ENCODE results near the gene CBARP. TPM values are rescaled to one million over a fixed set of nuclear protein-coding genes. Genes with fewer than 3 reads are reported as not detected.

Gene CBARP
- total RNA-seq, 2 experiments from 2014 or later = 0.09 to 0.13 TPM

DNA sequence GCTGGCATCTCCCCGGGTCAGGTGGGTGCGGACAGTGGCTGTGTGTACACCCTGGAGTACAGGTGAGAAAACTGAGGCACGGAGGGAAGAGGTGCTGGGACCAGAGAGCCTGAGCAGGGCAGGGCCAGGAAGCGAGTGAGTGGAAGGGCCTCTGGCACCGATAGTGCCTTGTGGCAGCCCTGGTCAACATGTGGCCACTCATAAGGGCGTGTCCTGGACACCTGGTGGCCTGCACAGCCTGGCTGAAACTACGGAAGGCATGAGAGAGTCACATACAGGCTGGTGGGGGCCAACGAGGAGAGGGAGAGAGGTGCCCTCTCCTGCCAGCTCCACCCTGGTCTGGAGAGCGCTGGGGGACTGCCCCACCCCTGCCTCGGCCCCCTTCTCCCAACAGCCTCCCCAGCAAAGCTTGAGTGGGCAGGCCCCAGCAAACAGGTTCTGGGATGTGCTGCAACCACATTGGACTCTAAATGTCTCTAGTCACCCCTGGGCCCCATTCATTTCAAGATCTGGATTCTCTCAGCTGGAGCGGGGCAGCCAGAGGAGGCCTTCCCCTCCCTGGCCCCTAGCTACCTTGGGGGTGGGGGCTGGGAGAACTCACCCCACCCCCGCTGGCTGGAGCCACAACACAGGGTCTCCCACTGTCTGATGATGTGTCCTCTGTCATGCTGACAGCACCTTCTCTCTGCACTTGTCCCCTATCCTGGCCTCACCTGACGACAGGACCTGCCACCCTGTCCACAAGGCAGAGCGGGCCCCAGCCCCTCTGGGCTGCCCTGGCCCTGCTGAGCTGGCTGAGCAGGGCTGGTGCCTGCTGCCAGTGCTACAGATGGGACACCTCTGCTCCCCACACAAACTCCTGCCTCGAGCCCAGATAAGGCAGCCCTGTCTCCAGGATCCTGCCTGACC lies 5.8 kb downstream of the CBARP start:
- no peaks in the 10 kb centered on the region for H3K9me2 ChIP-seq (ENCODE audit: insufficient read depth, low read length)
- no peak overlapping the region for H3K4me2 ChIP-seq (ENCODE audit: low read length)
- no peak overlapping the region for H2AFZ ChIP-seq (ENCODE audit: low read length)
- ChIA-PET CTCF (ENCODE audit: unreplicated experiment) (no interaction called here), POLR2A (interaction anchor here (0.5 kb wide), 1 partner anchor 1804 kb away, joined by 4 read pairs; no protein-coding TSS in a partner anchor)
- no peaks in the 10 kb centered on the region for H3K4me1 ChIP-seq (ENCODE audit: insufficient read depth, low read length, poor library complexity, severe bottlenecking)
- H3K36me3 ChIP-seq (ENCODE audit: insufficient read depth, low read length) = peaks cover 14% of the 10 kb centered on the region
- DNase-seq (ENCODE audit: low spot score) = no peak
- H3K27ac ChIP-seq (ENCODE audit: low read depth, low read length, poor library complexity, severe bottlenecking) = no peak overlapping the region
- TF ChIP-seq EZH2phosphoT487 (IDR thresholded peaks at IDR 0.05; ENCODE audit: borderline replicate concordance, low read depth, low read length) (no peak), CTCF (conservative IDR thresholded peaks at IDR 0.05; ENCODE audit: low read length) (no peak)
- H3K9me3 ChIP-seq (ENCODE audit: low read length) = no peaks in the 10 kb centered on the region
- no TSS peak for BruUV-seq (replicated peaks)
- no peaks in the 10 kb centered on the region for H4K20me1 ChIP-seq (ENCODE audit: insufficient read depth, low read length)
- H3K79me2 ChIP-seq (ENCODE audit: insufficient read depth, low read depth, low read length) = no peaks in the 10 kb centered on the region
- intact Hi-C loops (cut with micrococcal nuclease; ENCODE audit: unreplicated experiment) = no loop called here
- H3K4me3 ChIP-seq (ENCODE audit: low read depth, low read length, poor library complexity, severe bottlenecking) = no peak overlapping the region

DNA sequence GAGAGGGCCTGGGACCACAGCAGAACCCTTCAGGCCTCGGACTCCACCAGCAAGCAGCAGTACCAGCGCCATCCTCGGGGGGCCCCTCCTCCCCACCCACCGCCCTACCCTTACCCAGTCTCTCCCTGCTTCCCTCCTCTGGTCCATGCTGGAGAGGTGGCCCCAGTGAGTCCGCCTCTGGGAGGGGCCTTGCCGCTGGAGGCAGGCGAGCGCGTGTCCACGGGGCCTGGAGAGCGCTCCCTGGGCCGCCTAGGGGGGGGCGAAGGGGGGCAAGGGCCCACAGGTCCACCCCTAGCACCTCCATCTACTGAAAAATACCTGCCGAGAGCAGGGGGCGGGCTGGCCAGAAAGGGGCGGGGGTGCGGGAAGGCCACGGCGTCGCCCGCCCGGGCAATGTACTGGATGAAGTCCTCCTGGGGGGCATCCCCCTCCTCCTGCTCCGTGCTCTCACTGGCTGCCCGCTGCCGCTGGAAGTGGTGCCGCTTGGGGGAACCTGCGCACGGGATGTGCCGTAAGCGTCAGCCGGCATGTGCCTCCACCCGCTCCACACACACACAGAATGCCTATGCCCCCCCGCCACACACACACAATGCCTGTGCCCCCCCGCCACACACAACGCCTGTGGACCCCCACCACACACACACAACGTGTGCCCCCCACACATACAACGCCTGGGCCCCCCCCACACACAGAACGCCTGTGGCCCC lies 6.9 kb downstream of the CBARP start:
- Histone ChIP-seq H3K4me2 (ENCODE audit: low read length) (no peak overlapping the region), H3K9me2 (ENCODE audit: insufficient read depth, low read length) (no peaks in the 10 kb centered on the region), H3K9me3 (ENCODE audit: low read length) (no peaks in the 10 kb centered on the region), H2AFZ (ENCODE audit: low read length) (no peak overlapping the region), H3K36me3 (ENCODE audit: insufficient read depth, low read length) (peaks cover 23% of the 10 kb centered on the region), H3K79me2 (ENCODE audit: insufficient read depth, low read depth, low read length) (no peaks in the 10 kb centered on the region), H3K27ac (ENCODE audit: low read depth, low read length, poor library complexity, severe bottlenecking) (no peak overlapping the region), H4K20me1 (ENCODE audit: insufficient read depth, low read length) (no peaks in the 10 kb centered on the region), H3K4me1 (ENCODE audit: insufficient read depth, low read length, poor library complexity, severe bottlenecking) (no peaks in the 10 kb centered on the region), H3K4me3 (ENCODE audit: low read depth, low read length, poor library complexity, severe bottlenecking) (no peak overlapping the region)
- ChIA-PET POLR2A (no interaction called here), CTCF (ENCODE audit: unreplicated experiment) (no interaction called here)
- no peak for DNase-seq (ENCODE audit: low spot score)
- no TSS peak for BruUV-seq (replicated peaks)
- intact Hi-C loops (cut with micrococcal nuclease; ENCODE audit: unreplicated experiment) = no loop called here
- TF ChIP-seq EZH2phosphoT487 (IDR thresholded peaks at IDR 0.05; ENCODE audit: borderline replicate concordance, low read depth, low read length) (no peak), CTCF (conservative IDR thresholded peaks at IDR 0.05; ENCODE audit: low read length) (no peak)

Measured in OCI-LY7 (cell line).